Anterior cingulate cortex (tissue), 58 donors: Measurements from ENCODE around the gene GLRA2.

Source experiments
- DNase-seq, 58 donors: peaks; one replicate each; lab custom pipeline; 2025; lab: John Stamatoyannopoulos, UW

The GLRA2 gene

DNA sequence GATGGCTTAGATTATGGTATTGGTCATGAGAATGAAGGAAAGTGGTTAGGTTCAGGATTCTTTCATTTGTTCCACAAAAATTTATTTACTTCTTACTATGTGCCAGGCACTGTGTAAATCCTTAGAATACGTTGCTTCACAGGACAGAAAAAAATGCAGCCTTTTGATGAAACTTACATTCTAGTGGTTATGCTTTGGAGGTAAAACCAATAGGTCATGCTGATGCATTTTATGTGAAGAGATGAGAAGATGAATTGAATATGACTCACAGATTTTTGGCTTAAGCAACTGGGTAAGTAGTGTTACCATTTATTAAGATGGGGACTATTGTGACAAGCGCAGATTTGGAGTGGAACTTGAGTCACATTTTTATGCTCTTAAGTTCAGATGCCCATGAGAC is 165.3 kb downstream of the GLRA2 start:
- no peak for DNase-seq

DNA sequence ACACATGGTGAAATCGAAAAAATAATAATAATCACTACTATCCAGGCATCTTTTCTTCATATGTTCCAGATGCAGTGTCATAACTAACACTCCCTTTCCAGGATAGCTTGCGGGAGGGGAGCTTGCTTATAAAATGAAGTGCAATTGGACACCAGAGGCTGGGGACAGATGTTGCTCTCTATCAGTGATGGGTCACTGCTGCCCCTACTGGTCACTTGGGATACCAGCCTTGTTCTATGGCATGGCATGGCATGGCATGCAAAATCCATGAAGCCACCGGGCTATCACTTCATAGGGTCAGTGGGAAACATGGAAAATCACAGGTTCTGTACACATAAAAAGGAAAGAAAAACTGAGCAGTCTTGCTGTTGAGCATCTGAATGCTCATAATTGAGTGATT is 168.1 kb downstream of the GLRA2 start:
- peak in 3 of 58 donors; percentile 0 to 1 (median 0) for DNase-seq

DNA sequence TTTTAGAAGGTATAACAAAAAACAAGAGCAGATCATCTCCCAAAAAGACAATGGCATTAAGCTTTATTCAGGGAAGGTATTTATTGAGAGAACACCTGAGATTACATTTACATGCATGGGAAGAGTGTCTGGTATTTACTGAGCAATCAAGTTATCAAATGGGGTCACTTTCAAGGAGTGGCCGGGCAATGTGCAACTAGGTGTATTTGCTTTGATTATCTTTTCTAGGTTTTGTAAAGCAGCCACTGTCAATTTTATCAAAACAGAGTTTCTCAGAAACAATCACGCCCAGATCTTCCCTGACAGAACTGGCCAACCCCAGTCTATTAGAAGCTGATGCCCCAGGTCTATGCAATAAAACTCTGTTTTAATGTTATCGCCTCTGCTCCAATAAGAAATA is 169.5 kb downstream of the GLRA2 start:
- DNase-seq: no peak

- DNase-seq: no peak
These were observed 171.6 kb downstream of the GLRA2 start for GRCh38 chrX:14700982-14701381.

DNA sequence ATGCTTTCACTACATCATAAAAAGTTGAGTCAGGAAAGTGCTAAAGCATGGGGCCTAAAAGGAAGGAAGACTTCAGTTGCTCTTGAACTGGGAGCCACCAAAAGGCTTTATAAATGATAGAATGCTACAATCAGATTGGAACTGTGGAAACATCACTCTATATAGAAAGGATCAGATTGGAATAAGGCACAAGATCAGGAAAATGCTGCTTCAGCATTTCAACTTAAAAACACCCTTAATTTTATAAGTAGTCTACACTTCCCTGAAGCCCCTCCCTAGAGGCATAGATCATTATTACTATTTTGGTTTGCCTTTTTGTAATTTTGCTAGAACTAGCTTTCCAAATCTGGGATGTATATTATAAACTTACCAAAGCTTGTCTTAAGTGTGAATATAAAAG is 172.8 kb downstream of the GLRA2 start:
- no peak for DNase-seq

DNA sequence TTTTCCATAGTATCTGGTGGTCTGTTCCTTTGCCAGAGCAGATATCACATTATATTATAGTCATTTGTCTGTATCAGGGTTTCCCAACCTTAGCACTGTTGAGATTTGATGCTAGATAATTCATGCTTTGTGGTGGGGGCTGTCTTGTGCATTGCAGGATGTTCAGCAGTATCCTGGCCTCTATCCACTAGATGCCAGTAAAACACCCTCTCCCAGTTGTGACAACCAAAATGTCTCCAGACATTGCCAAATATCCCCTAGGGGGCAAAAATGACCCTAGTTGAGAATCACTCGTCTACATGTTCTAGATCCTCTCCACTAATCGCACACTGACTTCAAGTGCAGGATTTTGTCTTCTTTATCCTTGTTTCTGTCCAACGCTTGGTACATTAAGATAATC is 182.8 kb downstream of the GLRA2 start:
- DNase-seq: no peak

DNA sequence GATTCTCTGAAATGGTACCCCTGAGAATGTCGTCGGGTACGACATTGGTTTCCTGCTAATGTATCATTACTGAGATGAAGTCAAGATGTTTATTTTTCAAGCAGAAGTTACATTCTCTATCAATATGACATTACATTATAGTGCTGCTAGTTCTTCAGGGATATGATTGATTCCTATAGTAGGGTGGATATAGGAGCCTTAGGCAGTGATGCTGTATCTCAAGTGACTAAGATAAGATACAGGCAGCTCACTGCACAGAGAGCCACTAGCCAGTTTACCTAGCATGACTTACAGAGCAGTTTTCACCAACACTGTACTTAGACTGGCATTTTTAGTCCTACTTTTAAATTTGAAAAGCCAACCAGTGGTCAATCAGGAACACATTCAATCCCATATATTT is 188.6 kb downstream of the GLRA2 start:
- no peak for DNase-seq

GRCh38 chrX:14718403-14718802 is 189.1 kb downstream of the GLRA2 start:
- no peak for DNase-seq

DNA sequence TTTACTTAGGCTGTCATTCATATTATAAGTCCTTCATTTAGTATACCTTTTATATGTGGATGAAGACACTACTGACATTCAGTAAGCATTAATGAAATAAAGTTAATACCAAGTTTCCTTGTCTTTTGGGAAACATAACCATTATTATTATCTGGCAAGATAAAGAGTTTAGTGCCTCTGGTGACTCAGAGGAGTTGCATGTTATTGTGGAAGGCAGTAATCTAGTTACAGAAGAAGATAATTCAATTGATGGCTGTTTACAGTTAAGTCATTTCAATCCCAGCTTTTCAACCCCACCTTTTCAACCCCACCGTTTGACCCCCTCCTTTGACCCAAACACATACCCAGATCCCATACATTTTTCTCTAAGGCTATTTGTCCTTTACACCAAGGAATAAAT is 199.7 kb downstream of the GLRA2 start:
- DNase-seq: no peak

- DNase-seq: no peak
These were observed 209.3 kb downstream of the GLRA2 start for GRCh38 chrX:14738643-14739042.

- no peak for DNase-seq
These were observed 224.1 kb downstream of the GLRA2 start for GRCh38 chrX:14753441-14753840.

GRCh38 chrX:14758029-14758491 is 228.7 kb downstream of the GLRA2 start:
- DNase-seq: no peak

DNA sequence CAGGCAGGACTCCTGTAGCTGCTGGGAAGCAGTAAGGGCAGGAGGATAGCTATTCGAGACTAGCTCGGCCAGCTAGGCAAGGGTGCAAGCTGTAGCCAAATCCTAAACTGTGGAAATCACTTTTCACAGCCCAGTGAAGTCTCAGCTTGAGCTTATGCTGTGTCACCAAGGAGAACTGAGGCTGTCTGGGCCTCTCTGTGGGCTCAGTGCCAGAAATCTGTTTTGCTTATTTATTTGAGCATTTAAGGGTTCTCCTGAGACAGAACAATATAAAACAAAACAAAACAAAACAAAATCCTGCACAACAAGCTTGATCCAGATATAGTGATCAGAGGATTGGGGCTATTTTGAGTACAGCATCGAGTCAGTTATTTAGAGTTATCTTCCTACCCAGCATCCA is 246.1 kb downstream of the GLRA2 start:
- DNase-seq: no peak

GRCh38 chrX:14776901-14777300 is 247.6 kb downstream of the GLRA2 start:
- no peak for DNase-seq

- no peak for DNase-seq
These were observed 248.2 kb downstream of the GLRA2 start for GRCh38 chrX:14777525-14777924.

DNA sequence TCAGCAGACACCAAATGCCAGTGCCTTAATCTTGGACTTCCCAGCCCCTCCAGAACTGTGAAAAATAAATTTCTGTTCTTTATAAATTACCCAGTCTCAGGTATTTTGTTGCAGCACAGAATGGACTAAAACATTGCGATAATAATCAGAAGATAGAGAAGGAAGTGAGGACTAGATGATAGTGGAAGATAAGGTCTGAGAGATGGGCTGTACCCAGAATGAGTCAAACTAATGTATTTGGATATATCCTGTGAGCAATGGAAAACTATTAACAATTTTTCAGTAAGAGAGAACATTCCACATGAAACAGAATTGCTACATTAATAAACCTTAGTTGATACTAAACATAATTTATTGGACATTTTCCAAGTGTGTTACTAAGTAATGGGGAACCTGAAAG is 250.2 kb downstream of the GLRA2 start:
- DNase-seq: no peak
